Activated naive CD4-positive, alpha-beta T cell treated with anti-CD3 and anti-CD28 coated beads for 36 hours (primary cell): ENCODE measurements around the gene AMN. TPM values are rescaled to one million over a fixed set of nuclear protein-coding genes. Genes with fewer than 3 reads are reported as not detected.

Experiments used
- CTCF ChIA-PET: fragments of 350-600 bp; sonication (Branson Sonifier 250); formaldehyde crosslinking; loops from one replicate; lab custom pipeline; 2021; ENCODE audit warnings: antibody characterized with exemption; lab: Charles Lee
- DNase-seq: peaks from one replicate; pipeline ENCODE4 v3.0.0-alpha.2; 2020
- H3K27ac Mint-ChIP-seq: one replicate; pipeline ENCODE4 v1.8.0; 2021; ENCODE audit warnings: mild to moderate bottlenecking, mixed read lengths
- H3K27me3 Mint-ChIP-seq: one replicate; pipeline ENCODE4 v1.8.0; 2021; ENCODE audit warnings: low read depth, mixed read lengths
- H3K36me3 Mint-ChIP-seq: one replicate; pipeline ENCODE4 v1.8.0; 2021; ENCODE audit warnings: low read depth, mixed read lengths
- H3K4me1 Mint-ChIP-seq: one replicate; pipeline ENCODE4 v1.8.0; 2021; ENCODE audit warnings: low read depth, mixed read lengths
- H3K4me3 Mint-ChIP-seq: one replicate; pipeline ENCODE4 v1.8.0; 2021; ENCODE audit warnings: mild to moderate bottlenecking, moderate library complexity, mixed read lengths
- H3K9me3 Mint-ChIP-seq: one replicate; pipeline ENCODE4 v1.8.0; 2021; ENCODE audit warnings: mixed read lengths
- intact Hi-C: fragments of 100-400 bp; cut with micrococcal nuclease; formaldehyde crosslinking; loops from one replicate; pipeline ENCODE4 v1.15.1; 2023
- total RNA-seq, 2 experiments: library from RNA; stranded (reverse); gene quantifications; one replicate each; pipeline ENCODE4 v1.2.3, GENCODE V29; 2021

Gene AMN
- total RNA-seq, 2 experiments from 2014 or later, result 0.33 to 0.37 TPM

DNA sequence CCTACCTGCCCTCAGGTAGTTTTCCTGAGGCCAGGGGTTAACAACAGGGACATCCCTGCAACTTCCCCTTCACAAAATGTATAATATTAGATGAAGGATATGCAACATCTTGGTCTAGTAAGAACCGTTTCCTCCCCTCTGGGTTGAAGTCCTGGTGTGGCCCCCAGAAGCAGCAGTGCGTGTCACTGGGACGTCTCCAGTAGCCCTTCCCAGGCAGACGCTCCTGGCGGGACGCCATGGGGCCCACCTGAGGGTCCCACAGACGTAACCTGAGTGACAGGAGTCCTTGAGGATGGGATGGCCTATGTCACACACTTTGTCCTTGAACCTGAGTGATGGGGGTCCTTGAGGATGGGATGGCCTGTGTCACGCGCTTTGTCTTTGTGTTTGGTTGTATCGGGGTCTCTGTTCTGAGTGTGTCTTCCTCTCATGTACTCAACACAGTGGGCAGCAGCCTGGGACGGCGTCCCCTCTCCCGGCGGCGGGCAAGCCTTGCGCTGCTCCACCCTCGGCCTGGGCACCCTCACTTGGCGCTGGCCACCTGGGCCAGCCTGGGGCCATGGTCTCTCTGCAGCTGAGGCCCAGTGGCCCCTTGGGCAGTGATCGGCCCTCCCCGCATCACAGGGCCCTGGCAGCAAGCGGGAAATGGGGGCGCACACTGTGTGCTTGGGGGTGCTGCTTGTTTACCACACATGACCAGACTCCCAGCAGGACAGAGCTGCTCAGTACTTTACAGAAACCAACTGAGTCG is 14.3 kb upstream of the AMN start:
- DNase-seq, result no peak
- CTCF ChIA-PET, result no interaction called here
- Mint-ChIP-seq H3K4me3 (no peak overlapping the region), H3K36me3 (peaks cover 19% of the 10 kb centered on the region), H3K27ac (no peak overlapping the region), H3K9me3 (no peaks in the 10 kb centered on the region), H3K4me1 (no peaks in the 10 kb centered on the region), H3K27me3 (no peaks in the 10 kb centered on the region)
- intact Hi-C loops, result no loop called here

DNA sequence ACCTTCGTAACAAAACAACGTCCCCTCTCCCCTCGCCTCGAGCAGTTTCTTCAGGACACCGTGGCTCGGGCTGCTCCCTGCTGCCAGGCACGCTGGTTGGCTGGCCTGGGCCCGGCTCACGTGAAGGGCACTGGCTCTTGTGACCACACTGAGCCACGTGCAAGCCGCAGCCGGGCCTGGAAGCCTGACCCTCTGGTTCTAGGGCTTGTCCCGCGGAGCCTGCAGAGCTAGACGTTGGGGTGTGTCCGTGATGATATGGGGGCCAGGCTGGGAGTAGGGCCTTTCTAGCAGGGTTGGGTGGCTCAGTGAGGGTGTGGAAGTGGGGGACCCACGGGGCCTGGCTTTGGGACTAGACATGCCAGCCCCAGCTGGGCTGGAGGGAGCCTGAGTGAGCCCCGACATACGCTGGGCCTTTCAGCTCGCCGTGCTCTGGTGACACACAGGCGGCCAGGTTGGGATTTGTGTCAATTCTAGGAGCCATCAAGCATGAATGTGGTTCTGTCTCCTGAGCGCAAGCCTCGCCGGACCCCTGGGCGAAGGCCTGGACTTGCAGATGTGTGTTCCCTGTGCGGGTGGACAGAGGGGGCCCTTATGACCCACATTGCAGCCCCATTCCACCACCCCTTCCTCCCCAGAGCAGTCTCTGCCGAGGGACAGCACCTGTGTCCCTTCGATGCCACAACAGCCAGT is 13.6 kb upstream of the AMN start:
- CTCF ChIA-PET, result no interaction called here
- H3K36me3 Mint-ChIP-seq, result peaks cover 13% of the 10 kb centered on the region
- intact Hi-C loops, result no loop called here
- no peak overlapping the region for H3K27ac Mint-ChIP-seq
- no peaks in the 10 kb centered on the region for H3K4me1 Mint-ChIP-seq
- no peak overlapping the region for H3K4me3 Mint-ChIP-seq
- no peaks in the 10 kb centered on the region for H3K9me3 Mint-ChIP-seq
- H3K27me3 Mint-ChIP-seq, result no peaks in the 10 kb centered on the region
- DNase-seq, result no peak

DNA sequence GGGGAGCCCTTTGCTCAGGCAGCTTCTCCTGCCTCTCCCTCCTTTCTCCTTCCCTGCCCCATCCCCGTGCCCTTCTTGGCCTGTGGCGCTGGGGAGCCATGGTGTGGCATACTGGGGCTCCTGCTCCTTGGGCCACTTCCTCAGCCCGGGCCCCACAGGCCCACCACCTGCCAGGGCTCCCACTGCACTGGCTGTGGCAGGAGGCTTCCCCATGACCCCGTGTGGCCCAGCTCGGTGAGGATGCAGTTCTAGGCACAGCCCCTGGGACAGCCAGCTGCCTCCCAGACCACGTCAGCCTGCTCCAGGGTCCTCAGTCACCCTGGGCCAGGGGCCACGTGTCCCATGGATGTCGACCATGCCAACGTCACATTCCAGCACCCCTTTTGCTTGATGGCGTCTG is 13.0 kb upstream of the AMN start:
- Mint-ChIP-seq H3K4me3 (no peak overlapping the region), H3K36me3 (peaks cover 12% of the 10 kb centered on the region), H3K27me3 (no peaks in the 10 kb centered on the region), H3K4me1 (no peaks in the 10 kb centered on the region), H3K27ac (no peak overlapping the region), H3K9me3 (no peaks in the 10 kb centered on the region)
- CTCF ChIA-PET, result no interaction called here
- DNase-seq, result no peak
- intact Hi-C loops, result no loop called here

DNA sequence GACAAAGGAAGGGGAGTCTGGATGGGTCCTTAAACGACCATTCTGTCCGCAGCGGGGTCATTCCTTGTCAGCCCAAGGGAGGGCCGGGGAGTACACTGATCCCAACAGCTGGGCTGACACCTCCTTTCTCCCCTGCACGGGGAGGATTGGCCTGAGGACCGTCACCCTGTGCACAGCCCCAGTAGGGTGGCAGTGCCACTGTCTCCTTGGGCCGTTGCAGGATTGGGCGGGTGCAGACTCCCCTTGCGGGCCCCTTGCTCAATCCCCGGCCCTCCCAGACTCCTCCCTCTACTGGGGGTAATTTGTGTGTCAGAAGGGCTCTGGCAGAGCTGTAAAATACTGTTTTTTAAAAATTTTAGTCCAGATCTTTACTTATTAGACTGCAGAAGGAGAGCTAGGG is 12.6 kb upstream of the AMN start:
- Mint-ChIP-seq H3K36me3 (peaks cover 12% of the 10 kb centered on the region), H3K9me3 (no peaks in the 10 kb centered on the region), H3K4me3 (no peak overlapping the region), H3K27me3 (no peaks in the 10 kb centered on the region), H3K27ac (no peak overlapping the region), H3K4me1 (no peaks in the 10 kb centered on the region)
- CTCF ChIA-PET, result no interaction called here
- DNase-seq, result no peak
- intact Hi-C loops, result no loop called here

GRCh38 chr14:102910442-102910841 is 12.0 kb upstream of the AMN start:
- CTCF ChIA-PET, result no interaction called here
- DNase-seq, result no peak
- intact Hi-C loops, result no loop called here
- Mint-ChIP-seq H3K27me3 (no peaks in the 10 kb centered on the region), H3K9me3 (no peaks in the 10 kb centered on the region), H3K4me1 (no peaks in the 10 kb centered on the region), H3K27ac (peak overlapping the region; percentile 56), H3K4me3 (no peak overlapping the region), H3K36me3 (peaks cover 7% of the 10 kb centered on the region)

DNA sequence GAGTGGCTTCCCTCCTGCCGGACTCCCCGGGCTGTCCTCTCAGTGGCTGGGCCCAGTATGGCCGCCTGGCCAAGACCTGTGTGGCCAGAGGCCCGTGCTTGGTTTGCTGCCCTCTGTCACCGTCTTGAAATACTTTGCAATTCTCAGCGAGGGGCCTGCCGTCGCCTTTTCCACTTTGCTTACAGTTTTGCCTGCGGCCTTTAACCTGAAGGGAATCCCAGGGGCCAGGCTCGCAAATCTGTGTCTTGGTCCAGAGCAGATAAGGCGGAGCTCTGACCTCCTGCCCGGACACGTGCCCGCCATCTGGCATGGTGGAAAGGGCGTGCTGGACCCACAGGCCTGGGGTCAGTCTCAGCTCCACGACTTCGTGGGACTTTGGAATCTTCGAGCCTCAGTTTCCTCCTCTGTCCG is 10.9 kb upstream of the AMN start:
- peak overlapping the region; percentile 9 for H3K27ac Mint-ChIP-seq
- no peak for DNase-seq
- no peak overlapping the region for H3K4me3 Mint-ChIP-seq
- H3K27me3 Mint-ChIP-seq, result no peaks in the 10 kb centered on the region
- no peaks in the 10 kb centered on the region for H3K4me1 Mint-ChIP-seq
- intact Hi-C loops, result no loop called here
- CTCF ChIA-PET, result no interaction called here
- H3K36me3 Mint-ChIP-seq, result peaks cover 6% of the 10 kb centered on the region
- no peaks in the 10 kb centered on the region for H3K9me3 Mint-ChIP-seq

DNA sequence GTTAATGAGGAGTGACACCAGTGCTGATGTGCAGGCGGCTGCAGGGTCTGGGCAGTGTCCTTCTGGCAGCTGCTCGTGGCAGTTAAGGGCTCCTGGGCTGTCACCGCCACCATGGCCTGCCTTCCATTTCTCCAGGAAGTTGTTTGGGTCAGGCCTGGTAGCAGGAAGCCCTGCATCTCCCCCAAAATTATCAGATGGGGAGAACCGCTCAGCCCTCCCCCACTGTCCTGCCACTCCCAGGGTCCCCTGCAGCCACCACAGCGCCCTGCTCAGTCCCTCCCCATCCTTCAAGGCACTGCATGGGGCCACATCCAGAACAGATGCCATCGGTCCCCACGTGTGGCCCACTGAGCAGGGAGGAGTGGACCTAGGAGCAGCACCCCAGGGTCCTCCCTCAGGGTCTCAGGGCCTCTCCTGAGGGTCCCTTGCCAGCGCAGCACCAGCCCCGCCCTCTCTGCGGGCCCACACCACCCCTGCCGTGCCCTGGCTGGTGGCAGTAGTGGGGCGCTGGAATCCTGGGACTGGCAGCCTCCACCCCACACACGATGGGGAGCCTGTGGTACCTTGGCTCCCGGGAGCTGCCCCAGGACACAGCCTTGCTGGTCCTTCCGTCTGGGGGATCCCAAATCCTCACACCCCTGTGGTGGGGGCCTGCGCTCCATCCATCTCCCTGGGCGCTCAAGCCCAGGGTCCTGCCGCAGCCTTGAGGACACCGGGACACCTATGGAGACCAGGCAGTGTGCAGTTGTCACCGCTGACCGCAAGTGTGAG is 10.3 kb upstream of the AMN start:
- Mint-ChIP-seq H3K4me3 (no peak overlapping the region), H3K27me3 (no peaks in the 10 kb centered on the region), H3K4me1 (no peaks in the 10 kb centered on the region), H3K9me3 (no peaks in the 10 kb centered on the region), H3K36me3 (peaks cover 3% of the 10 kb centered on the region), H3K27ac (peak overlapping the region; percentile 30)
- CTCF ChIA-PET, result no interaction called here
- no peak for DNase-seq
- intact Hi-C loops, result no loop called here

GRCh38 chr14:102913341-102914211 is 8.9 kb upstream of the AMN start:
- CTCF ChIA-PET, result interaction anchor here (0.7 kb wide), 1 partner anchor 219 kb away, joined by 4 read pairs; no protein-coding TSS in a partner anchor
- Mint-ChIP-seq H3K4me3 (no peak overlapping the region), H3K4me1 (no peaks in the 10 kb centered on the region), H3K27me3 (no peaks in the 10 kb centered on the region), H3K9me3 (no peaks in the 10 kb centered on the region), H3K36me3 (no peaks in the 10 kb centered on the region), H3K27ac (no peak overlapping the region)
- no peak for DNase-seq
- intact Hi-C loops, result no loop called here

DNA sequence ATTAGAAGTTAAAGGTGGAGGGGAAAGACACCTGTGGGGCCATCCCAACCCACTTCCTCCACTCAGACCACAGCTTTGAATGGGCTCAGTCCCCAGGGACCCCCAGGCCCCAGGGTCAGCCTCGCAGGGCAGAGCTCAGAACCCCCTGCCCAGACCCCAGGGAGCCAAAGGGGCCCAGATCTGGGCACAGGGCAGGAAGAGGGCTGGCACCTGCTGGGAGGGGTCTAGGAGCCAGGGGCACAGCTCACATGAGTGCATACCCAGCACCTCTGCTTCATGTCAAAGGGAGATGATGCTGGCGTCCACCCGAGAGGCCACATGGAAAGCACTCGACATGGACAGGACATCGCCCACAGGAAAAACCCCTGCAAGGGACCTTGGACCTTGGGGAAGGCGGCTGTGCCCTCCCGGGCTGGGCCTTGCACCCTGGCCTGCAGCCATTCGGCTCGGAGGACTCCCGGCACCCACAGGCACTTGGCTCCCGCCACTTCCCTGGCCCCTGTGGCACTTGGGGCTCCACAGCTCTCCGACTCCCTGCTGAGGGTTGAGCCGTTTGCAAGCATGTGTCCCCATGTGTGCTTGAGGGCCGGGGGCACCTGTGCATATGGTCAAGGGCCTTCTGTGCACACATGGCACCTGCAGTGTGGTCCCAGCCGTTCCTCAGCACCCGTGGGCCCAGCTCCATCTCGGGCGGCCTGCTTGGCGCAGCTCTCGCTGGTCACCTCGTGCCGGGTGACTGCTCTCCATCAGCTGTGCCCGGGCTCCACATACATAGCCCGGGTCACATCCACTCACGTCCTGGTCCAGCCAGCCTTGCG is 7.8 kb upstream of the AMN start:
- H3K36me3 Mint-ChIP-seq, result no peaks in the 10 kb centered on the region
- H3K9me3 Mint-ChIP-seq, result no peaks in the 10 kb centered on the region
- intact Hi-C loops, result no loop called here
- CTCF ChIA-PET, result interaction anchor here (0.7 to 1.4 kb wide), 2 partner anchors 37 to 220 kb away, joined by 3 to 7 read pairs; no protein-coding TSS in a partner anchor
- DNase-seq, result no peak
- H3K4me3 Mint-ChIP-seq, result no peak overlapping the region
- no peaks in the 10 kb centered on the region for H3K27me3 Mint-ChIP-seq
- no peaks in the 10 kb centered on the region for H3K4me1 Mint-ChIP-seq
- no peak overlapping the region for H3K27ac Mint-ChIP-seq

GRCh38 chr14:102915292-102916110 is 7.0 kb upstream of the AMN start:
- CTCF ChIA-PET, result interaction anchor here (0.7 to 1.4 kb wide), 2 partner anchors 38 to 220 kb away, joined by 3 to 7 read pairs; no protein-coding TSS in a partner anchor
- Mint-ChIP-seq H3K4me3 (no peak overlapping the region), H3K36me3 (no peaks in the 10 kb centered on the region), H3K4me1 (no peaks in the 10 kb centered on the region), H3K27me3 (no peaks in the 10 kb centered on the region), H3K9me3 (no peaks in the 10 kb centered on the region), H3K27ac (no peak overlapping the region)
- intact Hi-C loops, result no loop called here
- no peak for DNase-seq
